ENCODE data around the gene PAIP2.

DNA sequence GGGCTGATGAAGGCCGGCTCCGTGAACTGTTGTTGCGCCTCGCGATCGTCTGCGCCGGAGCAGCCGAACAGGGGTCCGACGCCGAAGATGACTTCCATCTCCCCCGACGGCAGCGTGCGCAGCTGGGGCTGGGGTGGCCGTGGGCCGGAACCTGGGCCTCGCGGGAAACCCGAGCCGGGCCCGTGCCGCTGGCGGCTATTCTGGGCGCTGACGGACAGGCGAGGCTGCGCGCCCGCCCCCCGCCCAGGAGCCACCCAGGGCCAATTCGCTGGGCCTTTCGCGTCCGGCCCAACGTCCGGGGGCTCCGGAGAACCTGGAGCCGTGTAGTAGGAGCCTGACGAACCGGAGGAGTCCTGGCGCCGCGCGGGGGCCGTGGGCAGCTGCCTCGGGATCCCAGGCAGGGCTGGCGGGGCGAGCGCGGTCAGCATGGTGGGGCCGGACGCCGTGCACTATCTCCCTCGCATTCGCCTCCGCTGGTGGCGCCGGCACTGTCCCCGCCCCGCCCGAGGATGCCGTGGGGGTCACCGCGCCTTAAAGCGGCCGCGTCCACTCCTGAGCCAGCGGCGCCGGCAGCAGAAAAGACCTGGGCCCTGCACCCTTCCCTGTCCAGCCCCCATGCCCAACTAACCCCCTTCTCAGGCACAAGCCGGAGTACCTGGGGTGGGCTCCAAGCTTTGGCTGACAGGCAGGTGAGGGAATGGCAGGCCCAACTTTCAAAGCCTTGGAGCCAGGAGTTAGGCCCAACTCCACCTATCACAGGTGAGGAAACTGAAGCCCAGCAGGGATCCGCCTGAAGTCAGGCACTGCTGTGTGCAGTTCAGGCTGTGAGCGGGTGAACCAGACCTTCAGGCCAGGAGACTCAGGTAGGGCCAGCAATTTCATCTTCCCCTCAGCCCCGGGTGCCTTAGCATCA lies 53.3 kb downstream of the PAIP2 start, which contains the start of gene PROB1:
- TF ChIP-seq BHLHE40 (IDR thresholded peaks at IDR 0.05; ENCODE audit: low read depth, low read length), result no peak
- TF ChIP-seq, protein P1, sequence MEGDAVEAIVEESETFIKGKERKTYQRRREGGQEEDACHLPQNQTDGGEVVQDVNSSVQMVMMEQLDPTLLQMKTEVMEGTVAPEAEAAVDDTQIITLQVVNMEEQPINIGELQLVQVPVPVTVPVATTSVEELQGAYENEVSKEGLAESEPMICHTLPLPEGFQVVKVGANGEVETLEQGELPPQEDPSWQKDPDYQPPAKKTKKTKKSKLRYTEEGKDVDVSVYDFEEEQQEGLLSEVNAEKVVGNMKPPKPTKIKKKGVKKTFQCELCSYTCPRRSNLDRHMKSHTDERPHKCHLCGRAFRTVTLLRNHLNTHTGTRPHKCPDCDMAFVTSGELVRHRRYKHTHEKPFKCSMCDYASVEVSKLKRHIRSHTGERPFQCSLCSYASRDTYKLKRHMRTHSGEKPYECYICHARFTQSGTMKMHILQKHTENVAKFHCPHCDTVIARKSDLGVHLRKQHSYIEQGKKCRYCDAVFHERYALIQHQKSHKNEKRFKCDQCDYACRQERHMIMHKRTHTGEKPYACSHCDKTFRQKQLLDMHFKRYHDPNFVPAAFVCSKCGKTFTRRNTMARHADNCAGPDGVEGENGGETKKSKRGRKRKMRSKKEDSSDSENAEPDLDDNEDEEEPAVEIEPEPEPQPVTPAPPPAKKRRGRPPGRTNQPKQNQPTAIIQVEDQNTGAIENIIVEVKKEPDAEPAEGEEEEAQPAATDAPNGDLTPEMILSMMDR (conservative IDR thresholded peaks at IDR 0.05; ENCODE audit: low read depth, low read length), result no peak
- no peak for TF ChIP-seq NFE2L2 (IDR thresholded peaks at IDR 0.05; ENCODE audit: low read depth, low read length)
- no peak for TF ChIP-seq POLR2A (IDR thresholded peaks at IDR 0.05; ENCODE audit: low read depth, low read length)
- TF ChIP-seq, protein P2, sequence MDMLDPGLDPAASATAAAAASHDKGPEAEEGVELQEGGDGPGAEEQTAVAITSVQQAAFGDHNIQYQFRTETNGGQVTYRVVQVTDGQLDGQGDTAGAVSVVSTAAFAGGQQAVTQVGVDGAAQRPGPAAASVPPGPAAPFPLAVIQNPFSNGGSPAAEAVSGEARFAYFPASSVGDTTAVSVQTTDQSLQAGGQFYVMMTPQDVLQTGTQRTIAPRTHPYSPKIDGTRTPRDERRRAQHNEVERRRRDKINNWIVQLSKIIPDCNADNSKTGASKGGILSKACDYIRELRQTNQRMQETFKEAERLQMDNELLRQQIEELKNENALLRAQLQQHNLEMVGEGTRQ (IDR thresholded peaks at IDR 0.05; ENCODE audit: low read depth, low read length), result no peak
- TF ChIP-seq RCOR1 (IDR thresholded peaks at IDR 0.05; ENCODE audit: insufficient replicate concordance, low read length), result no peak
- TF ChIP-seq MAFK (IDR thresholded peaks at IDR 0.05; ENCODE audit: low read depth, low read length), result no peak
- no peak for TF ChIP-seq SMC3 (IDR thresholded peaks at IDR 0.05; ENCODE audit: low read depth, low read length)
- TF ChIP-seq CHD1 (IDR thresholded peaks at IDR 0.05; ENCODE audit: low read depth, low read length), result no peak
- no peak for TF ChIP-seq RAD21 (IDR thresholded peaks at IDR 0.05; ENCODE audit: low read length)
- TF ChIP-seq, protein P3, sequence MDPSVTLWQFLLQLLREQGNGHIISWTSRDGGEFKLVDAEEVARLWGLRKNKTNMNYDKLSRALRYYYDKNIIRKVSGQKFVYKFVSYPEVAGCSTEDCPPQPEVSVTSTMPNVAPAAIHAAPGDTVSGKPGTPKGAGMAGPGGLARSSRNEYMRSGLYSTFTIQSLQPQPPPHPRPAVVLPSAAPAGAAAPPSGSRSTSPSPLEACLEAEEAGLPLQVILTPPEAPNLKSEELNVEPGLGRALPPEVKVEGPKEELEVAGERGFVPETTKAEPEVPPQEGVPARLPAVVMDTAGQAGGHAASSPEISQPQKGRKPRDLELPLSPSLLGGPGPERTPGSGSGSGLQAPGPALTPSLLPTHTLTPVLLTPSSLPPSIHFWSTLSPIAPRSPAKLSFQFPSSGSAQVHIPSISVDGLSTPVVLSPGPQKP (IDR thresholded peaks at IDR 0.05; ENCODE audit: borderline replicate concordance, low read depth, low read length), result no peak
- no peak for TF ChIP-seq MAZ (IDR thresholded peaks at IDR 0.05; ENCODE audit: borderline replicate concordance, low read depth, low read length)
- no peak for TF ChIP-seq MXI1 (IDR thresholded peaks at IDR 0.05; ENCODE audit: borderline replicate concordance, low read depth, low read length)
- no peak for TF ChIP-seq CEBPB (IDR thresholded peaks at IDR 0.05; ENCODE audit: low read depth, low read length)

All from IMR-90 (cell line).